HepG2 (cell line): ENCODE data around the gene RNF149. TPM values are rescaled to one million over a fixed set of nuclear protein-coding genes. Genes with fewer than 3 reads are reported as not detected.

Source experiments
- AGO2 ChIP-seq: fragments of 200-400 bp; formaldehyde crosslinking; optimal IDR thresholded peaks from 2 replicates; pipeline ENCODE3; 2017; ENCODE audit warnings: mild to moderate bottlenecking, low read depth, low read length, moderate library complexity
- ATF2 ChIP-seq: sonication (generic); formaldehyde crosslinking; IDR thresholded peaks from 2 replicates; pipeline ENCODE4 v1.4.0; 2020; ENCODE audit warnings: missing genetic modification reagents
- ATF3 ChIP-seq: sonication (generic); formaldehyde crosslinking; IDR thresholded peaks from 2 replicates; pipeline ENCODE4 v1.4.0; 2020; ENCODE audit warnings: missing genetic modification reagents
- CENPX ChIP-seq: sonication (generic); formaldehyde crosslinking; IDR thresholded peaks from 2 replicates; pipeline ENCODE4 v1.9.0; 2021; ENCODE audit warnings: mild to moderate bottlenecking, missing genetic modification reagents, moderate library complexity
- HMG20B ChIP-seq: conservative IDR thresholded peaks from 2 replicates; pipeline ENCODE4 v1.6.1; 2016; ENCODE audit warnings: missing genetic modification reagents, missing compliant biosample characterization
- HNF1B ChIP-seq: sonication (generic); formaldehyde crosslinking; IDR thresholded peaks from 2 replicates; pipeline ENCODE4 v1.5.1; 2020; ENCODE audit warnings: mild to moderate bottlenecking, moderate library complexity, missing genetic modification reagents
- KDM3A ChIP-seq: IDR thresholded peaks from 2 replicates; pipeline ENCODE4 v1.6.1; 2018; ENCODE audit warnings: low read depth, missing compliant biosample characterization
- ONECUT2 ChIP-seq: sonication (generic); formaldehyde crosslinking; IDR thresholded peaks from 2 replicates; pipeline ENCODE4 v1.4.0; 2020; ENCODE audit warnings: missing genetic modification reagents
- PCBP1 ChIP-seq: fragments of 200-400 bp; formaldehyde crosslinking; IDR thresholded peaks from 2 replicates; pipeline ENCODE4 v1.6.1; 2017; ENCODE audit warnings: mild to moderate bottlenecking, low read depth, low read length, borderline replicate concordance
- PHF8 ChIP-seq: sonication (generic); formaldehyde crosslinking; IDR thresholded peaks from 2 replicates; pipeline ENCODE4 v1.5.0; 2020; ENCODE audit warnings: missing genetic modification reagents
- RBFOX2 ChIP-seq: fragments of 200-400 bp; formaldehyde crosslinking; IDR thresholded peaks from 2 replicates; pipeline ENCODE4 v1.6.1; 2017; ENCODE audit warnings: low read depth, mild to moderate bottlenecking, low read length
- REPIN1 ChIP-seq: sonication (generic); formaldehyde crosslinking; IDR thresholded peaks from 2 replicates; pipeline ENCODE4 v1.8.0; 2022; ENCODE audit warnings: missing genetic modification reagents, low read depth, mild to moderate bottlenecking, borderline replicate concordance
- SALL1 ChIP-seq: sonication (generic); formaldehyde crosslinking; IDR thresholded peaks from 2 replicates; pipeline ENCODE4 v1.8.0; 2022; ENCODE audit warnings: mild to moderate bottlenecking, missing genetic modification reagents
- SNAPC5 ChIP-seq: sonication (generic); formaldehyde crosslinking; IDR thresholded peaks from 2 replicates; pipeline ENCODE4 v1.8.1; 2023; ENCODE audit warnings: mild to moderate bottlenecking, missing genetic modification reagents, borderline replicate concordance
- THAP9 ChIP-seq: sonication (generic); formaldehyde crosslinking; IDR thresholded peaks from 2 replicates; pipeline ENCODE4; 2020; ENCODE audit warnings: missing genetic modification reagents, mild to moderate bottlenecking, borderline replicate concordance
- ZBTB37 ChIP-seq: sonication (generic); formaldehyde crosslinking; IDR thresholded peaks from 2 replicates; pipeline ENCODE4 v1.4.0; 2020; ENCODE audit warnings: mild to moderate bottlenecking, missing genetic modification reagents
- ZNF317 ChIP-seq: sonication (generic); formaldehyde crosslinking; IDR thresholded peaks from 2 replicates; pipeline ENCODE4 v1.5.0; 2020; ENCODE audit warnings: mild to moderate bottlenecking, missing genetic modification reagents
- ZNF329 ChIP-seq: sonication (generic); formaldehyde crosslinking; IDR thresholded peaks from 2 replicates; pipeline ENCODE4 v1.9.0; 2021; ENCODE audit warnings: low read depth, mild to moderate bottlenecking, missing genetic modification reagents
- ZNF34 ChIP-seq: sonication (generic); formaldehyde crosslinking; IDR thresholded peaks from 2 replicates; pipeline ENCODE4 v1.4.0; 2020; ENCODE audit warnings: mild to moderate bottlenecking, missing genetic modification reagents, borderline replicate concordance
- ZNF446 ChIP-seq: sonication (generic); formaldehyde crosslinking; IDR thresholded peaks from 2 replicates; pipeline ENCODE4 v1.5.0; 2020; ENCODE audit warnings: mild to moderate bottlenecking, missing genetic modification reagents
- ZSCAN31 ChIP-seq: sonication (generic); formaldehyde crosslinking; IDR thresholded peaks from 2 replicates; pipeline ENCODE4 v1.5.0; 2020; ENCODE audit warnings: low read depth, mild to moderate bottlenecking, missing genetic modification reagents
- polyA plus RNA-seq, 8 experiments: library from polyadenylated mRNA; depleted of rRNA in 3 of 8; stranded (reverse) in 7 of 8; unstranded in 1 of 8; fragments of >200 nt; fragmentation: Illumina TruSeq in 4 of 8; extraction: Trizol in 4 of 8; gene quantifications; 2 replicates each; pipeline versions ENCODE4 v1.2.1 to v1.2.3, GENCODE V29; 2011 to 2016; ENCODE audit warnings: low read depth in 4 of 8, missing spikeins in 1 of 8, mixed read lengths in 1 of 8; ENCODE audit not compliant: insufficient read depth in 1 of 8
- total RNA-seq, 5 experiments: library from RNA; depleted of rRNA; stranded (reverse); fragments of >200 nt; fragmentation: Illumina TruSeq; extraction: Trizol; gene quantifications; 2 replicates each; pipeline ENCODE4 v1.2.3, GENCODE V29; 2016; ENCODE audit warnings: low read depth in 1 of 5

RNF149 gene
- total and polyA plus RNA-seq, 2 of the 13 experiments (the other 11 are each of a cell fraction or from before 2014, with no cell fraction given): 87.6 to 109 TPM

GRCh38 chr2:101238930-101239759 lies 69.4 kb downstream of the RNF149 start (continued):
- TF ChIP-seq ZBTB37 (CRISPR knock-in tag) (no peak), PHF8 (CRISPR knock-in tag) (no peak), AGO2 (no peak), REPIN1 (CRISPR knock-in tag) (peak; percentile 62; the same call in 1 of the 2 replicates), ATF2 (CRISPR knock-in tag) (peak; percentile 45; the same call in 1 of the 2 replicates), HMG20B (CRISPR knock-in tag) (0 out of 2 replicates have a peak, but pooled peaks have one; percentile 38), CENPX (CRISPR knock-in tag) (no peak), SALL1 (peak; percentile 79), ZNF329 (CRISPR knock-in tag) (no peak), ZNF34 (no peak), ONECUT2 (CRISPR knock-in tag) (no peak), RBFOX2 (0 out of 2 replicates have a peak, but pooled peaks have one; percentile 20), SNAPC5 (CRISPR knock-in tag) (no peak), PCBP1 (no peak), ZNF446 (CRISPR knock-in tag) (0 out of 2 replicates have a peak, but pooled peaks have one; percentile 41), THAP9 (CRISPR knock-in tag) (no peak), HNF1B (peak; percentile 100), ATF3 (peak; percentile 79; the same call in 1 of the 2 replicates), KDM3A (CRISPR knock-in tag) (no peak), ZNF317 (CRISPR knock-in tag) (peak; percentile 18; the same call in 1 of the 2 replicates), ZSCAN31 (0 out of 2 replicates have a peak, but pooled peaks have one; percentile 36)
